Measurements from ENCODE around the gene ADAM19. TPM values are rescaled to one million over a fixed set of nuclear protein-coding genes. Genes with fewer than 3 reads are reported as not detected.
A peak's percentile ranks its signal among the peaks of the same experiment; 100 is the strongest.

ADAM19 gene
- total RNA-seq, 2 experiments from 2014 or later = 2.8 to 3.5 TPM

- Mint-ChIP-seq H3K4me1 (peaks cover 67% of the 10 kb centered on the region), H3K4me3 (no peak overlapping the region), H3K27ac (peak overlapping the region; percentile 77), H3K36me3 (peaks cover 28% of the 10 kb centered on the region), H3K9me3 (peaks cover 14% of the 10 kb centered on the region), H3K27me3 (no peaks in the 10 kb centered on the region)
- peak; percentile 39 for DNase-seq
Observed at GRCh38 chr5:157602505-157602904, 26.9 kb upstream of the ADAM19 start.

DNA sequence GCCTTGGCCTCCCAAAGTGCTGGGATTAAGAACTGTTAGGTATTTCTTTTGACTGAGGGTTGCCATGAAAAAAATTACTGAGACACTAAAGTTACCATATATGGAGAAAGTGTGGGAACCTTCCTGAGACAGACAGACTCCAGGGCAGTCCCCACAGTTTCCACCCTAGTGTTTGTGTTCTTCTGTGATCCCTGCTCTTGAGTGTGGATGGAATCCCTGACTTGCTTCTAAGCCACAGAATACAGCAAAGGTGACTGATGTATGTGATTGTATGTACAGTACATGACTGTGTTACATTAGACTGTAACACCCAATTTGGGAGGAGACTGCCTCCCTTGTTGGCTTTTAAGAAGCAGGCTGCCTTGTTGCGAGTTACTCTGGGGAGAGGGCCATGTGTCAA, 24.7 kb upstream of the ADAM19 start:
- Mint-ChIP-seq H3K27me3 (no peaks in the 10 kb centered on the region), H3K36me3 (peaks cover 35% of the 10 kb centered on the region), H3K9me3 (peaks cover 19% of the 10 kb centered on the region), H3K4me3 (no peak overlapping the region), H3K4me1 (peaks cover 75% of the 10 kb centered on the region), H3K27ac (peak overlapping the region; percentile 57)
- DNase-seq = no peak

DNA sequence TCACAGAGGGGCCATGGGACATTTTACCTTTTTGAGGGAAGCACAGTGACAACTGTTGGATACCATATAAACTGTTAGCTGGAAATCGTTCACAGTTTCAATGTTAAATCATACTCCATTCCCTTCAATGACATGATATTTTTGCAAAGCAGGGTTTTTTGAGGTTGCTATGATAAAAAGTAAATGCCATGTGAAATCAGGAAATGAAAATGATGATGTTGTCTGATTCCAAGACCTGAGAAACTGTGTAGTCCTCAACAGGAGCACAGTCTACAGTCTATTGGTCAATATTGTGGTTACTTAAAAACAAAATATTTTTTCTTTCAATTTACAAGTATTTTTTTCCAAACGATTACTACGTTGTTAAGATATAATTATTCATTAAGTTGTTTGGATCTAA, 24.0 kb upstream of the ADAM19 start:
- H3K36me3 Mint-ChIP-seq = peaks cover 32% of the 10 kb centered on the region
- H3K27ac Mint-ChIP-seq = peak overlapping the region; percentile 79
- H3K27me3 Mint-ChIP-seq = peaks cover 3% of the 10 kb centered on the region
- H3K4me1 Mint-ChIP-seq = peaks cover 77% of the 10 kb centered on the region
- peaks cover 19% of the 10 kb centered on the region for H3K9me3 Mint-ChIP-seq
- DNase-seq = no peak
- no peak overlapping the region for H3K4me3 Mint-ChIP-seq

DNA sequence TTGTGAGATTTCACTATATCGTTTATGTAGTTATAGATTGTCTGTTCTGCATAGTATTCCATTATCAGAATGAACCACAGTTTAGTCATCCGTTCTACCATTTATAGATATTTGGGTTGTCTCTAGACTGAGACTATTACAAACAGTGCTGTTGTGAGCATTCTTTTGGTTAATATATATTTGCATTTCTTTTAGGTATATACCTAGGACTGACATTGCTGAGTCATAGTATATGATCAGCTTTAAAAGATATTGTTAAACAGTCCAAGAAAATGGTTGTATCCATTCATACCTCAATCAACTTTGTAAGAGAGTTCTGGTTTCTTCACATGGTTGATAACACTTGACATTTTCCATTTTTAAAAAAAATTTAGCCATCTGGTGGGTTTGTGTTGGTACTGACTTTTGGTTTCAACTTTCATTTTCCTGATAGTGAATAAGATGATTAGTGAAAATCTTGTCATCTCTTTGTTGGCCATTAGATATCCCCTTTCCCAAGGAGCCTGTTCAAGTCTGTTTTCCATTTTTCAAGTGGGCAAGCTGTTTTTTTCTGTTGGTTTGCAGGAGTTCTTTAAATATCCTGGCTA, 22.9 kb upstream of the ADAM19 start:
- peaks cover 14% of the 10 kb centered on the region for H3K9me3 Mint-ChIP-seq
- peaks cover 76% of the 10 kb centered on the region for H3K4me1 Mint-ChIP-seq
- H3K4me3 Mint-ChIP-seq = no peak overlapping the region
- peaks cover 8% of the 10 kb centered on the region for H3K27me3 Mint-ChIP-seq
- H3K36me3 Mint-ChIP-seq = peaks cover 27% of the 10 kb centered on the region
- no peak for DNase-seq
- H3K27ac Mint-ChIP-seq = peak overlapping the region; percentile 79

GRCh38 chr5:157597277-157597676, 21.7 kb upstream of the ADAM19 start:
- Mint-ChIP-seq H3K36me3 (peaks cover 27% of the 10 kb centered on the region), H3K27me3 (peaks cover 17% of the 10 kb centered on the region), H3K4me3 (no peak overlapping the region), H3K9me3 (peaks cover 13% of the 10 kb centered on the region), H3K27ac (peak overlapping the region; percentile 19), H3K4me1 (peaks cover 70% of the 10 kb centered on the region)
- no peak for DNase-seq

GRCh38 chr5:157596487-157596886, 20.9 kb upstream of the ADAM19 start:
- DNase-seq = peak; percentile 33
- Mint-ChIP-seq H3K9me3 (peaks cover 17% of the 10 kb centered on the region), H3K36me3 (peaks cover 30% of the 10 kb centered on the region), H3K27ac (peak overlapping the region; percentile 54), H3K4me3 (no peak overlapping the region), H3K4me1 (peaks cover 65% of the 10 kb centered on the region), H3K27me3 (peaks cover 24% of the 10 kb centered on the region)

DNA sequence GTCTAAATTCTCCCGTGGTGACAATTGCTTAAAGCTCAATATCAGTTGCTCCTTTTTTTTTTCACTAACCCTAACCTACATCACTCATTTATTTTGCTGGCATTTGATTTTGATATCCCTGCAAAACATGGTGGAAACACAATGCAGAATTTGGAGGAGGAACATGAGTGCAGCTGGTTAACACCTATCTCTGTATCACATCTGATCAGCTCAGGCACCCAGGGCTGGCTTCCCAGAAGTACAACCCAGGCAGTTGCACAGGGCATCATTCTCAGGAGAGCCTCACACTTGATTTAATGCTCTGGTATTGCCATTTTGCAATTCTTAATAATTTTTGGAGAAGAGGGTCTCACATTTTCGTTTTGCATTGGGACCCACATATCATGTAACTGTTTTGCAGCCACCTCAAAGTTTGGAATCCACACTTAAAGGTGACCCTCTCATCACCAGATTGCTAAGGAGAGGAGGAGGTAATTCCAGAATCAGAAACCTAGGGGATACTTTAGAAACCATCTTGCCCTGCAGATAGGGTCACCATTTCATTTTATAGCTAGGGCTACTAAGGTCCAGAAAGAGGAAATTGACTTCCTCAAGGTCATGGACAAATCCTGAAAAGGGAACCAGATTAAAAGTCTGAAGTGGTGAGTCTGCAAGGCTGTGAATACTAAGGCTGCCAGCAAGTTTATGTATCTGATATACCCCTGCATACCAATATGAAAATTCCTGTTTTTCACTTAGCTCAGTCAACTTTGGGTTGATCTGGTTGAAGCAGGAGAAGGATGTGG, 19.3 kb upstream of the ADAM19 start:
- Mint-ChIP-seq H3K36me3 (peaks cover 21% of the 10 kb centered on the region), H3K27me3 (peaks cover 24% of the 10 kb centered on the region), H3K4me3 (no peak overlapping the region), H3K4me1 (peaks cover 56% of the 10 kb centered on the region), H3K27ac (no peak overlapping the region), H3K9me3 (peaks cover 17% of the 10 kb centered on the region)
- DNase-seq = no peak

DNA sequence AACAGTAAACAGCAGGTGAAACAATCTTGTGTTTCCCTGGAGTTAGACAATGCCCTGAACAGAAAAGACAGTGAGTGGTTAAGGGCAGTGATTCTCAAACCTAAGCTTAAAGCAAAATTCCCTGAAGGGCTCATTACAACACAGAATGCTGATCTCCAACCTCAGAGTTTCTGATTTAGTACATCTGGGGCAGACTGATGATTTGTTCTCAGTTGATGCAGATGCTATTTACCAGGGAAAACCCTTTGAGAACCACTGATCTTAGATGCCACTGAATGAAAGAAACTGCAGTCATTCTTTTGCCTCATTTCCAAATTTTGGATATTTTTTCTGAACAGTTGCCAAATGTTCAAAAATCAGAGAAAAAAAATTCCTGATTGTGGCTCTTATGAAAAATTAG, 18.7 kb upstream of the ADAM19 start:
- DNase-seq = no peak
- Mint-ChIP-seq H3K9me3 (peaks cover 17% of the 10 kb centered on the region), H3K4me1 (peaks cover 52% of the 10 kb centered on the region), H3K27me3 (peaks cover 24% of the 10 kb centered on the region), H3K36me3 (peaks cover 17% of the 10 kb centered on the region), H3K4me3 (no peak overlapping the region), H3K27ac (no peak overlapping the region)

GRCh38 chr5:157593052-157593757, 17.6 kb upstream of the ADAM19 start:
- Mint-ChIP-seq H3K27me3 (peaks cover 28% of the 10 kb centered on the region), H3K27ac (peak overlapping the region; percentile 35), H3K9me3 (peaks cover 13% of the 10 kb centered on the region), H3K4me1 (peaks cover 42% of the 10 kb centered on the region), H3K4me3 (no peak overlapping the region), H3K36me3 (peaks cover 16% of the 10 kb centered on the region)
- no peak for DNase-seq

GRCh38 chr5:157592594-157592993, 17.0 kb upstream of the ADAM19 start:
- H3K4me3 Mint-ChIP-seq = no peak overlapping the region

GRCh38 chr5:157590478-157590877, 14.9 kb upstream of the ADAM19 start:
- Mint-ChIP-seq H3K36me3 (peaks cover 9% of the 10 kb centered on the region), H3K9me3 (peaks cover 5% of the 10 kb centered on the region), H3K4me1 (peaks cover 19% of the 10 kb centered on the region), H3K27me3 (peaks cover 28% of the 10 kb centered on the region), H3K27ac (no peak overlapping the region), H3K4me3 (no peak overlapping the region)
- DNase-seq = no peak

More at GRCh38 chr5:157592594-157592993, 17.0 kb upstream of the ADAM19 start:
- Mint-ChIP-seq H3K4me1 (peaks cover 37% of the 10 kb centered on the region), H3K36me3 (peaks cover 16% of the 10 kb centered on the region), H3K9me3 (peaks cover 10% of the 10 kb centered on the region), H3K27ac (peak overlapping the region; percentile 27), H3K27me3 (peaks cover 28% of the 10 kb centered on the region)
- DNase-seq = no peak

DNA sequence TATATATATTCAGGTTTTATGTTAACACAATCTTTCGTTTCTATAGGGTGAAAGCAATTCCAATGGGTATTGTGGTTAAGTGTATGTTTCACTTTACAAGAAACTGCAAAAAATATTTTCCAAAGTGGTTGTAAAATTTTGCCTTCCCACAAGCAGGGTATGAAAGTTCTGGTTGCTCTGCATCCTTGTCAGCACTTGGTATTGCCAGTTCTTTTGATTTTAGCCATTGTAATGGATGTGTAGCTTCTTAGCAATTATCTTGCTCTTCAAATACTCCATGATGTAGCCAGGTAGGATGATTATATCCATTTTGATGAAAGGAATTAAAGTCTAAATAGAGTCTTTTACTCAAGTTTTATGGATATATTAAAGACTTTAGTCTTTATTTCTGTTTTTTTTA, 9.1 kb upstream of the ADAM19 start:
- no peak overlapping the region for H3K4me3 Mint-ChIP-seq
- H3K4me1 Mint-ChIP-seq = peaks cover 17% of the 10 kb centered on the region
- H3K36me3 Mint-ChIP-seq = peaks cover 5% of the 10 kb centered on the region
- peaks cover 3% of the 10 kb centered on the region for H3K27me3 Mint-ChIP-seq
- no peak overlapping the region for H3K27ac Mint-ChIP-seq
- peaks cover 6% of the 10 kb centered on the region for H3K9me3 Mint-ChIP-seq
- DNase-seq = no peak

- H3K4me3 Mint-ChIP-seq = no peak overlapping the region
- peak overlapping the region; percentile 39 for H3K27ac Mint-ChIP-seq
- no peak for DNase-seq
- peaks cover 5% of the 10 kb centered on the region for H3K36me3 Mint-ChIP-seq
- peaks cover 24% of the 10 kb centered on the region for H3K4me1 Mint-ChIP-seq
- H3K27me3 Mint-ChIP-seq = peaks cover 3% of the 10 kb centered on the region
- peaks cover 6% of the 10 kb centered on the region for H3K9me3 Mint-ChIP-seq
Observed at GRCh38 chr5:157582731-157583620, 7.4 kb upstream of the ADAM19 start.

DNA sequence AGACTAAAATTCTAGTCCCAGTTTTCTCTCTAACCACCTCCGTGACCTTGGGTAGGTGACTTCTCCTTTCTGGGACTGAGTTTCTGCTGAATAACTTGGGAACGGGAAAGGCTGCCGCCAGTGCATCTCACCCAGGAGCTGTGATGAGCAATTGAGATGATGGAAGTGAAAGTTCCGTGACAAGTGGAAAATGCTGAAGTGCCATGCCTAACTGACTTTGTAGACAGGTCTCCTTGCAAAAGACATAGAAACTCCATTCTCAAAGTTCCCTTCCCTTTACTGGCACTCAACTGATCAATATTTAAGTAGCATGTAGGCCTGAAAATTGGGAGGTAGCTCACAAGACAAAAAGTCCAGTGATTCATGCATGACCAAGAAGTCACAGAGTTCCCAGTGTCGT, 6.3 kb upstream of the ADAM19 start:
- peaks cover 6% of the 10 kb centered on the region for H3K9me3 Mint-ChIP-seq
- H3K4me3 Mint-ChIP-seq = no peak overlapping the region
- peak overlapping the region; percentile 34 for H3K27ac Mint-ChIP-seq
- peaks cover 5% of the 10 kb centered on the region for H3K36me3 Mint-ChIP-seq
- DNase-seq = no peak
- peaks cover 10% of the 10 kb centered on the region for H3K27me3 Mint-ChIP-seq
- H3K4me1 Mint-ChIP-seq = peaks cover 24% of the 10 kb centered on the region
